ENCODE data around the gene PPP1R12B.
"Not testable (repeated sequence)": the region's sequence is repeated elsewhere in the genome, so short reads cannot be mapped to it uniquely, and the experiment has no call there.

Gene PPP1R12B

DNA sequence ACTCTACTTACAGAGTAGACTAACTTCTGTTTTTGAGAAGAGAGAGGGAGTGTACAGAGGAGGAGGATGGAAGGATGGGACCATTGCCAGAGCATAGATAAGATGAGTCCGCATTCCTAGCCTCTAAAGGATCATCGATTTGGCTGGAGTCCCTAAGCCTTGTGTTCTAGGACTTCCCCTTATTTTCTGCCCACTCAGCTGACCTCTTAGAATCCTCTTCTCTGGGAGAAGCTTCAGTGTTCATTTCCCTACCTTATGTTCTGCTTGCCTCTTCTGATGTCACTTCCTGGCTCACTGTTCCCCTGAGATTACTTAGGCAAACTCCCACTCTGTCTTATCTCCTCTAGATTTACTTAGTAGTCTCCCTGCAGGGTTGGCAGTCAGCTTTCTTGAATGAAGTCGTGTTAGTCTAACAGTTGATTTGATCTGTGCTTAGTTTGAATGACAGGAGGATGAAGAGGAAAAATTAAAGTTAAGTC lies 205.1 kb downstream of the PPP1R12B start:
- Histone ChIP-seq H3K4me1 (ENCODE audit: control insufficient read depth in 1 of 2, insufficient read depth in 1 of 2, low read depth in 1 of 2, low read length in 1 of 2) (no peaks in the 10 kb centered on the region), H3K36me3 (peaks cover 28% of the 10 kb centered on the region), H3K9me3 (no peaks in the 10 kb centered on the region), H3K27me3 (no peaks in the 10 kb centered on the region), H3K4me3 (ENCODE audit: low read depth in 1 of 2, low read length in 1 of 2) (no peak overlapping the region), H3K27ac (peak overlapping the region; percentile 12)
- TF ChIP-seq, protein P1, sequence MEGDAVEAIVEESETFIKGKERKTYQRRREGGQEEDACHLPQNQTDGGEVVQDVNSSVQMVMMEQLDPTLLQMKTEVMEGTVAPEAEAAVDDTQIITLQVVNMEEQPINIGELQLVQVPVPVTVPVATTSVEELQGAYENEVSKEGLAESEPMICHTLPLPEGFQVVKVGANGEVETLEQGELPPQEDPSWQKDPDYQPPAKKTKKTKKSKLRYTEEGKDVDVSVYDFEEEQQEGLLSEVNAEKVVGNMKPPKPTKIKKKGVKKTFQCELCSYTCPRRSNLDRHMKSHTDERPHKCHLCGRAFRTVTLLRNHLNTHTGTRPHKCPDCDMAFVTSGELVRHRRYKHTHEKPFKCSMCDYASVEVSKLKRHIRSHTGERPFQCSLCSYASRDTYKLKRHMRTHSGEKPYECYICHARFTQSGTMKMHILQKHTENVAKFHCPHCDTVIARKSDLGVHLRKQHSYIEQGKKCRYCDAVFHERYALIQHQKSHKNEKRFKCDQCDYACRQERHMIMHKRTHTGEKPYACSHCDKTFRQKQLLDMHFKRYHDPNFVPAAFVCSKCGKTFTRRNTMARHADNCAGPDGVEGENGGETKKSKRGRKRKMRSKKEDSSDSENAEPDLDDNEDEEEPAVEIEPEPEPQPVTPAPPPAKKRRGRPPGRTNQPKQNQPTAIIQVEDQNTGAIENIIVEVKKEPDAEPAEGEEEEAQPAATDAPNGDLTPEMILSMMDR (IDR thresholded peaks at IDR 0.05): no peak

DNA sequence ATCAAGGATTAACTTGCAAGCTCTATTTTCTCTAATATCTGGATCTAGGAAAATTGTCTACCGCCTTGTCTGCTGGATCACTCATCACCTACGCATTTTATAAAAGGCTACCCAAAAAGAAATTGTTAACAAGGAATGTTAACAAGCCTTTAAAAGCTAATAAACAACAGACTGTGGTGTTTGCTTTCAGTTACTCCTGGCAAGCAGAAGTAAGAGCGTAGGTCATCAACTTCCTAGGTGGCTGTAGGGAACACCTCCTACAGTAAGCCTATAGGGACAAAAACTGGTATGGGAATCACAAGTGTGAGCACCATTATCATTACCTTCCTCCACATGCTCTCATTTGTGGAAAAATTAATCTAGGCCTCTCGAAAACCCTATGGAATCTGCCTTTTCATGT lies 206.1 kb downstream of the PPP1R12B start:
- H3K4me3 ChIP-seq (ENCODE audit: low read depth in 1 of 2, low read length in 1 of 2); H3K27me3 ChIP-seq; H3K4me1 ChIP-seq (ENCODE audit: control insufficient read depth in 1 of 2, insufficient read depth in 1 of 2, low read depth in 1 of 2, low read length in 1 of 2); H3K9me3 ChIP-seq; H3K27ac ChIP-seq: not testable (repeated sequence)
- peaks cover 30% of the 10 kb centered on the region for H3K36me3 ChIP-seq

DNA sequence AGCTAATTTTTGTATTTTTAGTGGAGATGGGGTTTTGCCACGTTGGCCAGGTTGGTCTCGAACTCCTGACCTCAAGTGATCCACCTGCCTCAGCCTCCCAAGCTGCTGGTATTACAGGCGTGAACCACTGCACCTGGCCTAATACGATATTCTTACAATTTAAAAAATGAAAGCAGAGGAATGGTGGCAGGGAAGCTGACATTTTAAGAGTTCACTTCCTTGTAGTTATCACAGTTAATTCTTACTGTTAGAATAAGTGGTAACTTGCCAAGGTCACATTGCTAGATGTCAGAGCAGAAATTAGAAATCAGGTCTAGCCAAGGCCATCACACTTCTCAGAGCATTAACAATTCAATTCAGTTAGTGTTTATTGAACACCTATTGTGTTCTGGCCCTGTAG lies 207.5 kb downstream of the PPP1R12B start:
- not testable (repeated sequence) for H3K9me3 ChIP-seq; H3K4me3 ChIP-seq (ENCODE audit: low read depth in 1 of 2, low read length in 1 of 2); H3K4me1 ChIP-seq (ENCODE audit: control insufficient read depth in 1 of 2, insufficient read depth in 1 of 2, low read depth in 1 of 2, low read length in 1 of 2); H3K27me3 ChIP-seq; H3K27ac ChIP-seq
- H3K36me3 ChIP-seq: peaks cover 23% of the 10 kb centered on the region

DNA sequence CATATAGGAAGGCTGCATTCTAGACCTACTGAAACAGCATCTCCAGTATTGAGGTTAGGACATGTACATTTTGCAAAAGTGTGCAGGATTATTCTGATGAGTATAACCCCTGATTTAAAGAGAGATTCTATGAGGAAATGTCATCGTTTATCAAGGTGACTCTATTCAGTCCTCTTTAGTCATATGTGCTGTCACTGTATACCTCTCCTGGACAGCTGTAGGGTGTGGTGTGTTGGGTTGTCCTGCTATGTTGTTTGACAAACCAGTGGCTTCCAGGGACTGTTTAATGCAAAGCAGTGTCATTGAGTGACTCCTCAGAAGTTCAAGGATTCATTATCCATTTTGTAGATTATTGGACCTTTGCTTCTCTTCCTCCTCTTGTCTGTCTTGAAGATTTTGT lies 209.2 kb downstream of the PPP1R12B start:
- not testable (repeated sequence) for H3K4me3 ChIP-seq (ENCODE audit: low read depth in 1 of 2, low read length in 1 of 2); H3K4me1 ChIP-seq (ENCODE audit: control insufficient read depth in 1 of 2, insufficient read depth in 1 of 2, low read depth in 1 of 2, low read length in 1 of 2); H3K9me3 ChIP-seq; H3K27ac ChIP-seq; H3K27me3 ChIP-seq
- H3K36me3 ChIP-seq: peaks cover 27% of the 10 kb centered on the region

DNA sequence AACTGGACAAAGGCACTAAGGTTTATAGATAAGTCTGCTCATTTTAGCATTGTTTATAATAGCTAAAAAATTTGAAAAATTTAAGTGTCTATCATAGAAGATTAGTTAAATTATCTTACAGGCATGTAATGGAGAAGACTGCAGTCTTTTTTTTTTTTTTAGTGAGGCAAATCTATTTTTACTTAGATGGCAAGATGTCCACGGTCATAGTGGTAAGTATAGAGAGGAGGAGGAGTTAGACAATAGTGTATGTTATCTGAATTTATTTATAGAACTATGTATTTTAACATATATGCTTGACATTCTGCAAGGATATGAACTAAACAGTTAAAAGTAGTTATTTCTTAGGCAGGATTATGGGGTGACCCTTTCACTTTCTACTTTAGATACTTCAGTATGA lies 212.7 kb downstream of the PPP1R12B start:
- Histone ChIP-seq H3K27ac (no peak overlapping the region), H3K36me3 (peaks cover 62% of the 10 kb centered on the region), H3K4me3 (ENCODE audit: low read depth in 1 of 2, low read length in 1 of 2) (no peak overlapping the region), H3K27me3 (no peaks in the 10 kb centered on the region), H3K4me1 (ENCODE audit: control insufficient read depth in 1 of 2, insufficient read depth in 1 of 2, low read depth in 1 of 2, low read length in 1 of 2) (no peaks in the 10 kb centered on the region), H3K9me3 (no peaks in the 10 kb centered on the region)
- TF ChIP-seq, protein P1 (IDR thresholded peaks at IDR 0.05): no peak

DNA sequence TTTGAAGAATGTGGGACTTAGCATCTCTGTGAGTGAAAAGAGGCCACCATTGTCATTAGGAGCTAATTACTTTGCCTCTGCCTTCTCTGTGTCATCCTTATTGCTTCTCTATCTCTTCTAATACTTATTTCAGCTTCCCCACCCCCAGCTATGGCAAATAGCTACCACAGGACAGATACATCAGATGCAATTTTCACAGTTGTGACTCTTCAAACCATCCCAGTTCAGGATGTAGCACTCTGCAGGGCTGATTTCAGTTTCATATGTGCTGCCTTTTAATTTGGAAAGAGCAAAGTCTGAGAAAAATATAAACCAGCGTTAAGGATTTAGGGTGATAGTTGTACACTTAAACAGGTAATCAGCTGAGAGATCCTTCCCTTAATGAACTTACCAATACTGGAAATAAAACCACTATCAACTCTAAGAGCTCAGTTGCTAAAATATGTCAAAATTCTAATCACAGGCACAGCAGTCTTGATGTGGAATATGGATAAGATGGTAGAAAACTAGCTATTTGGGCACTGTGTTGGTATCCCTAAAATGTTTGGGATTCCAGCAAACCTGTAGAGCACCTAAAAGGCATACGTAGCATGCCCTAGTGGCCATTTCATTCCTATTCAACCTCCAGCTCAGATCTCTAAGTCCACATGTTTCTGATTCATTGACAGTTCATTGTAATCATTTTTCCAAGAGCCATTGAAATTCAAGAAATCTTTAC lies 213.4 kb downstream of the PPP1R12B start:
- Histone ChIP-seq H3K9me3 (no peaks in the 10 kb centered on the region), H3K27me3 (no peaks in the 10 kb centered on the region), H3K4me3 (ENCODE audit: low read depth in 1 of 2, low read length in 1 of 2) (no peak overlapping the region), H3K36me3 (peaks cover 64% of the 10 kb centered on the region), H3K4me1 (ENCODE audit: control insufficient read depth in 1 of 2, insufficient read depth in 1 of 2, low read depth in 1 of 2, low read length in 1 of 2) (no peaks in the 10 kb centered on the region), H3K27ac (no peak overlapping the region)
- TF ChIP-seq, protein P1 (IDR thresholded peaks at IDR 0.05): no peak

DNA sequence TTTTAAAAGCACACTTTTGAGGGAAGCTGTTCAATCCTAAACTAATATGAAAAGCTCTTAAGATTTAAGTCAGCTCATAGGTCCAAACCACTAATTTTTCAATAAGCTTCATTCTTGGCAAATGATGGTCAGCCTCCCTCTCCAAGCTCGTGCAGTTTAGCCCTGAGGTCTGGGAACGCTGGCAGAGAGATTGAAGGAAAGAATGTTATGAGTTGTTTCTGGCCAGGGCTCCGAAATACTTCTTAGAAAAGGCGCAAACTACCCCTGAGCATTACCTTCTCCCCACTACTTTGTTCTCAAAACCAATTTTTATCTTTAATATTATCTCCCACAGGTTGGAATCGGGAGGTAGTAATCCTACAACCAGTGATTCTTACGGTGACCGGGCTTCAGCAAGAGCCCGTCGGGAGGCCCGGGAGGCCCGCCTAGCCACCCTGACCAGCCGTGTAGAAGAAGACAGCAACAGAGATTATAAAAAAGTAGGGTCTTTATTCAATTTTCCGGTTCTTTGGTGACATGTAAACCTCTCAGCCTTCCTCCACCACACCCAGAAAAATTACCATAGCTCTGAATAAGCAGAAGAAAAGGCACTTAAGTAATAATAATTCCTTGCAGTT lies 214.1 kb downstream of the PPP1R12B start:
- no peaks in the 10 kb centered on the region for H3K27me3 ChIP-seq
- H3K4me1 ChIP-seq (ENCODE audit: control insufficient read depth in 1 of 2, insufficient read depth in 1 of 2, low read depth in 1 of 2, low read length in 1 of 2): no peaks in the 10 kb centered on the region
- no peak overlapping the region for H3K27ac ChIP-seq
- no peak overlapping the region for H3K4me3 ChIP-seq (ENCODE audit: low read depth in 1 of 2, low read length in 1 of 2)
- TF ChIP-seq, protein P1 (IDR thresholded peaks at IDR 0.05): no peak
- no peaks in the 10 kb centered on the region for H3K9me3 ChIP-seq
- H3K36me3 ChIP-seq: peaks cover 67% of the 10 kb centered on the region
